ENCODE measurements around the gene AFF3.

The AFF3 gene

DNA sequence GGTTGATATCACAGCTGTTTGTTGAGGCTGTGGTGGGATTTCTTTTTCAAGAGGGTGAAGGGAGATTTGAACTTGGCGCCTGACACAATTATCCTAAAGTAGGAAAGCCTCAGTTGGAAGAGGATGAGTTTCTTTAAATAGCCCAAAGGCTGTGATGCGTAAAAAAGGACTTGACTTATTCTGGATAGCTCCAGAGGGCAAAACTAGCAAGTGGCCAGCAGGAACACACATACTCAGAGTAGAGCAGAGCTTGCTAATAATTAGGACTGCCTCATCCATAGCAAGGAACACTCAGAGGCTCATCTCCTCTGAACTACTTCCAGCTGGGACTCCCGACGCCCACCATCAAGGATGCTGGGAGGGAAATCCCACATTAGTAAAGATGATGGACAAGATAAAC, 74.0 kb downstream of the AFF3 start:
- no peak for DNase-seq (ENCODE audit: low read depth, low spot score)

DNA sequence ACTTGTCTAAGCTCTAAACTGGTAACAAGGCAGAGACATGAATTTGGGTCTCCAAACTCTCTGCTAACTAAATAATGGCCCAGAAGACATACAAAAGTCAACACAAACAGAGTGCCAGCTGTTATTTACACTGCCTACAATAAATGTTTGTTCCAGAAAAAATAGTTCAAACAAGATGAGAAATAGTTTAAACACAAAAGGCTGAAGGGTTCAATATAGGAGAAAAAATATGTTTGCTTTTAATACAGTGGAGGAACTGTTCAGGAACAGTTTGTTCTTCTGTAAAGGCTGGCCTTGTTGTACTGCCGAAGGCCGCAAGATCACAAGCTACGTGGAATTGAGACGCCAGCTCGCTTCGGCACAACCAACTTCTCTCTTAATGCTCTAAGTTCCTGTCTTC, 74.6 kb downstream of the AFF3 start:
- no peak for DNase-seq (ENCODE audit: low read depth, low spot score)

DNA sequence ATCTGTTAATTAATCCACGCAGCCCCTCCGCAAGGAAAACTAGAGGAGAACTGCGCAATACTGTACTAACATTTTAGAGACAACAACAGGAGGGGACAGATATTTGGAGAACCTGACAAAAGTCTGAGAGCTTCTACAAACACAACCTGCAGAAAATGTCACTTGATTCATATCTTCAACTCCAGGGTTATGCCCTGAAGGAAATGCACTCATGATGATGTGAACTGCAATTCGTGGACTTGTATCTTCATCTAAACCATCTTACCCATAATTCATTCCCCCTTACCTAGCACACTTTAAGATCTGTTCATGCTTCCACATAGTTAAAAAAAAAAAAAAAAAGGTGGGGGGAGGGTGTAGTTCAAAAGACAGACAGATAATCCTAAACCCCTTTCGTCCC, 75.5 kb downstream of the AFF3 start:
- DNase-seq (ENCODE audit: low read depth, low spot score), result no peak

DNA sequence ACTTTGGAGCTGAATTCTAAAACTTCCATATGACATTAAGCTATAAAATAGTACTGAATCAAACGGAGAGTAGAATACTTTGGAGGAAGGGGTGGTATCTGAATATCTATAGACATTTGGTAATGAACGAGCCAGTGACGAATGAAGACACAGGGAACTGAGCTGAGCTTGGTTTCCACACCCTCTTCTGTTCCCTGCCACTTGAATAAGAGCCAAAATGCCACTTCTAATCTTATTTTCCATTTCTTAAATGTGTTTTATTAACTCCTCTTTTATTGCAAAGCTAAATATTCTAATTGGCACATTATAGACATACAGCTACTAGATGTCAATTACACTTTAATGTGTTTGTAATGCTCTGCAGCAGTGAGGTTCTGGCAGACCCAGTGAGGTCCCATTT, 76.1 kb downstream of the AFF3 start:
- no peak for DNase-seq (ENCODE audit: low read depth, low spot score)

- DNase-seq (ENCODE audit: low read depth, low spot score), result no peak
Observed at GRCh38 chr2:100064592-100065428, 77.6 kb downstream of the AFF3 start.

- no peak for DNase-seq (ENCODE audit: low read depth, low spot score)
Observed at GRCh38 chr2:100064165-100064564, 78.2 kb downstream of the AFF3 start.

GRCh38 chr2:100063459-100063953, 78.9 kb downstream of the AFF3 start:
- DNase-seq (ENCODE audit: low read depth, low spot score), result no peak

DNA sequence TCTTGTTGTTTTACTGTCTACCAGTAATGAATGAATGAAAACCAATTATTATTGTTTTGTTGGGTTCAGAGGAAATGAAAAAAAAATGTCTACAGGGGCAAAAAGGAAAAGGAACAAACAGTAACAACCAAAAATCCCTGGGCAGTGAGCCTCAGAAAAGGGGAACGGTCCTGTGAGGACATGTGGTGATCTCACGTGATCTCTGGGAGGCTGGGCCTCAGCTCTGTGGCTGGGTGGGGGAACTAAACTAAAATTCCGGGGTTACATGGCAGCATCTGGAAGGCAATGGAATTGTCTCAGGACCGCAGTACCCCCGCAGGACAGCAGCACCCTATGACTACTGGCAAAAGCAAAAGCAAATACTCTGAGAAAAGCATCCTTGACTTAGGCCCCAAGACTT, 80.1 kb downstream of the AFF3 start:
- DNase-seq (ENCODE audit: low read depth, low spot score), result no peak

GRCh38 chr2:100060875-100061274, 81.5 kb downstream of the AFF3 start:
- DNase-seq (ENCODE audit: low read depth, low spot score), result no peak

GRCh38 chr2:100059638-100060037, 82.8 kb downstream of the AFF3 start:
- no peak for DNase-seq (ENCODE audit: low read depth, low spot score)

- DNase-seq (ENCODE audit: low read depth, low spot score), result no peak
Observed at GRCh38 chr2:100057901-100058261, 84.5 kb downstream of the AFF3 start.

DNA sequence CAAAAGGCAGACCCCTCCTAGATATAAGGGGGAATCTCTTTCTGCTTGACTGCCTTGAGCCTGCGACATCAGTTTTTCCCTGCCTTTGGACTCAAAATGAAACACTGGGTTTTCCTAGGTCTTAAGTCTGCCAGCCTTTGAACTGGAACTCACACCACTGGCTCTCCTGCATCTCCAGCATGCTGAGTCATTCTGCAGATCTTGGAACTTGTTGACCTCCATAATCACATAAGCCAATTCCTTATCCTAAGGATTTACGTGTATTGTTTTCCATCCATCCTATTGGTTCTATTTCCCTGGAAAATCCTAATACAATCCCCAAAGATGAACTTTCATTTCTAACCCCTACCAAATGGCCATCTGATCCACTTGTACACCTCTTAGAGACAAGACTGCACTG, 88.0 kb downstream of the AFF3 start:
- DNase-seq (ENCODE audit: low read depth, low spot score), result no peak

- no peak for DNase-seq (ENCODE audit: low read depth, low spot score)
Observed at GRCh38 chr2:100053087-100053885, 89.1 kb downstream of the AFF3 start.

DNA sequence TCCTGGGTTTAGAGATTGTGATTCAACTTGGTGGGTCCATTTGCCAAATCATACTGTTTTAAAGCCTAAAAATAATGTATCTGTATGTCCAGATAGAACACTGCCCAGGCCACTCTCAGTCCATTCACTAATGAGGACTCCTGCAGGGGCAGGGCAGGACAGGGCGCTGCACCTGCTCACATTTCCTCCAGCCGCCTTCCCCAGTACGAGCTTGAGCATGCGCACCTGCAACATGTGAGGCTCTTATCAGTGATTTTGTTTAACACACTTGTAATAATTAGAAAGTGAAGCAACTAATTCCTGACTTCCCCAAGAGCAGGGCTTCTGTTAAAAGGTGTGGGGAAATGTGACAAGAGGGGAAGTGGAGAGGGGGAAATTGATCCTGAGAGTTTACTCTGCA, 89.7 kb downstream of the AFF3 start:
- DNase-seq (ENCODE audit: low read depth, low spot score), result no peak

DNA sequence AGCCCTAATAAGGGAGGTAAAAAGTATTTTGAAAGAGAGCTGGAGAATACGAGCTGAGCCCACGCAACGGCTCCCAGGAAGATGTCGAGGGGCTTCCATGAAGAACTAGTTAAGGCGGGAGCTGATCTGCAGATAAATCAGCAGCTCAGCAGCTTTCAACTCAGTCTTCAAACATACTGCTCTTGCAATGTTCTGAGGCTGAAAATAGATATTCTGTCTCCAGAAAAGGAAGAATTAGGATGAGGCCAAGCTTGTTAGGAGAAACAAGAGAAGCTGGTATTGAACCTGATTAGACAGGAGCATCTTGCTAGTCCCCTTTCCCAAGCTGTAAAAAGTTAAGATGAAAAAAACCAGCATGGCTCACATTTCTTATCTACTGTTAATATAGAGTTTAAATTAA, 91.1 kb downstream of the AFF3 start:
- no peak for DNase-seq (ENCODE audit: low read depth, low spot score)

GRCh38 chr2:100050685-100051084, 91.7 kb downstream of the AFF3 start:
- DNase-seq (ENCODE audit: low read depth, low spot score), result no peak

GRCh38 chr2:100046961-100047947, 95.1 kb downstream of the AFF3 start:
- DNase-seq (ENCODE audit: low read depth, low spot score), result no peak

DNA sequence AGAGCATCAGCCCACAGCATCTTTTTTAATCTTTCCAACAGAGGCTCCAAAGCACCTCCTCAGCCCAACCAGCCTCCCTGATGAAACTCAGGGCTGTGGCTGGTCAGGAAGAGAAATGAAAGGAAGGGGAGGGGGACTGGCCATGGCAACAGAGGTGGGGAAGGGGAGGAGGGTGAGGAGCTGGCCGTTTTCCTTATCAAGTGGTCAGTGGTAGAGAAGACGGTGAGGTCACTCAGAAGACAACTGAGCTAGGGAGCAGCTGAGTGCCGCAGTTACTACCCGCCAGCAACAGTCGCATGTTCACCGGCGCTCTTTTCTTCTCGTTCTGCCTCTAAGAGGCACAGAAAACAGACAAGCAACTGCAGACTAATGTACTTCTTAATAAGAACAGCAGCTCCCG, 97.4 kb downstream of the AFF3 start:
- no peak for DNase-seq (ENCODE audit: low read depth, low spot score)

DNA sequence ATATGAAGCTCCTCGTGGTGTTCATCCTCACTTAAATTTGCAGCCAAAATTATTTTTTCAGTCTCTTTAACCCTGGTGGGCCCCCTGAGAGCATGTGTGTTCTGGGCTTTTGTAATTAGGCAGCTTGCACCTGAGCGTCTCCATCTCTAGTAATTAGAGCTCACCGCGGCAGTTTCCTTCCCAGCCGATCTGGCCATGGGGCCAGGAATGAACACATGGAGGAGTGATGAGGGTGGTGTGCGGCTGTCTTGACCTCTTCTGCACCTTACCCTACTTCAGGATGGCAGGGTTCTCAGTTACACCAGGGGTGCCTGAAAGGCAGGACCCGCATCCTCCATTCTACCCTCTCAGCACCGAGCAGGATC, 98.5 kb downstream of the AFF3 start:
- no peak for DNase-seq (ENCODE audit: low read depth, low spot score)

DNA sequence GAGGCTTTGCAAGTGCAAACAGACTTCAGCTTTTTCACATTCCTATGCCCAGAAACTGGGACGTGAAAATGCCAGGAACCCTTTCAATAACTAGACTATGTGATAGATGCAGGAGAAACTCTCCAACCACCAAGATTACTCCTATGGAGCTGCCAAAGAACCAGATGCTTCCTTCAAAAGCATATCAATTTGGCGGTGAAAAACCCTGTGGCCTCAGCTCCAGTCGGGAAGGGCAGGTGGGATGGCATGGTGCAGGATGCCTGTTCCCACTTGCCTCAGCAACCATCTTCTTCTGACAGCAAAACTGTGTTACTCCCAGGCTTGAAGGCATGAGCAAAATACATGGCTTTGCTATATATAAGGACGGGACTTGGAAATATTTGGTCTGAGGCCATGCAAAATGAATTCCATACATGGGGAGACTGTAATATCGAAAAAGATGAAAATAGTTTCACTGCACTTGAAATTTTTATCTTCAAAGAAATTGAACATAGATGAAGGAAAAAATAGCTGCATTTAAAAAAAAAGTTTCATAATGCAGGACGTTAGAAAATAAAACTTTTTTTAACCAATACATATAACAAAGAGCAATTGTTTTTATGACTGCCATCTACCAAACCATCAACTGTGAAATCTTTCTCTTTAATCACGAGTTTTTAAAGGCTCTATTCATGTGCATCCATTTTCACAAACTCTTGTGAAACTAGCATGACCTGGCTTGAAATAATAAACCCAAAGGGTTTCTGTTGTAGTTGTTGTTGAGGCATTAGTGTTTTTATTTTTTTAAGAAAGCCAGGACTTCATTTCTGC, 99.1 kb downstream of the AFF3 start:
- DNase-seq (ENCODE audit: low read depth, low spot score), result no peak

GRCh38 chr2:100042562-100042961, 99.8 kb downstream of the AFF3 start:
- no peak for DNase-seq (ENCODE audit: low read depth, low spot score)

All from activated naive CD8-positive, alpha-beta T cell treated with anti-CD3 and anti-CD28 coated beads, Interleukin-2, amount 50 U/mL, for 16 hours (primary cell).